H1 (cell line): ENCODE data around the gene SECISBP2. TPM values are rescaled to one million over a fixed set of nuclear protein-coding genes. Genes with fewer than 3 reads are reported as not detected.

Experiments used
- CTCF ChIA-PET: fragments of 300-600 bp; sonication (Branson Sonifier 250); formaldehyde crosslinking; loops from one replicate; lab custom pipeline; 2021; ENCODE audit not compliant: partially characterized antibody; lab: Charles Lee
- POLR2A ChIA-PET: fragments of 300-600 bp; sonication (Branson Sonifier 250); formaldehyde crosslinking; loops from one replicate; lab custom pipeline; 2021; ENCODE audit warnings: inconsistent platforms; ENCODE audit not compliant: partially characterized antibody; lab: Charles Lee
- DNase-seq, 2 experiments: peaks; one replicate each; pipeline versions ENCODE4 v3.0.0 to v3.0.0-alpha.2; 2010 to 2022; ENCODE audit warnings: low spot score in 2 of 2, low read depth in 1 of 2, mixed read lengths in 1 of 2
- FAIRE-seq: peaks from 2 replicates; lab custom pipeline; 2011; peaks lifted over from hg19 to GRCh38; lab: Jason Lieb, UNC
- H2AFZ ChIP-seq: 2 replicates; pipeline ENCODE4 v1.8.1; 2012; ENCODE audit warnings: low read length, inconsistent platforms
- H2AK5ac ChIP-seq: 2 replicates; pipeline ENCODE4 v1.6.1; 2013; ENCODE audit warnings: low read depth, low read length
- H2BK120ac ChIP-seq: replicated peaks from 2 replicates; pipeline ENCODE3; 2013; ENCODE audit warnings: low read depth, low read length, inconsistent platforms
- H2BK12ac ChIP-seq: 2 replicates; pipeline ENCODE4 v1.6.1; 2013; ENCODE audit warnings: low read depth, low read length
- H2BK15ac ChIP-seq: 2 replicates; pipeline ENCODE4 v1.6.1; 2013; ENCODE audit warnings: low read length
- H2BK20ac ChIP-seq: 2 replicates; pipeline ENCODE4 v1.6.1; 2013; ENCODE audit warnings: low read length
- H2BK5ac ChIP-seq: 2 replicates; pipeline ENCODE4 v1.6.1; 2013; ENCODE audit warnings: low read depth, low read length
- H3K14ac ChIP-seq: 2 replicates; pipeline ENCODE4 v1.6.1; 2013; ENCODE audit warnings: inconsistent platforms; ENCODE audit not compliant: insufficient read length
- H3K18ac ChIP-seq: 2 replicates; pipeline ENCODE4 v1.6.1; 2013; ENCODE audit warnings: low read length; ENCODE audit errors: extremely low read depth
- H3K23ac ChIP-seq: 2 replicates; pipeline ENCODE4 v1.6.1; 2013; ENCODE audit warnings: inconsistent platforms; ENCODE audit not compliant: insufficient read length
- H3K23me2 ChIP-seq: 2 replicates; pipeline ENCODE4 v1.6.1; 2013; ENCODE audit warnings: low read depth, low read length
- H3K27ac ChIP-seq: 2 replicates; pipeline ENCODE4 v1.6.1; 2011; ENCODE audit warnings: low read depth, low read length, inconsistent platforms
- H3K27me3 ChIP-seq, 4 experiments: replicated peaks in 1 of 4; 1 replicate in 1 of 4; 2 replicates in 3 of 4; pipeline versions ENCODE4 v1.6.1 to v1.8.1; 2011 to 2013; ENCODE audit warnings: low read length in 3 of 4, mild to moderate bottlenecking in 3 of 4, inconsistent platforms in 2 of 4, mixed read lengths in 2 of 4, moderate library complexity in 1 of 4; ENCODE audit not compliant: control insufficient read depth in 3 of 4, insufficient read depth in 3 of 4; ENCODE audit errors: extremely low read depth in 1 of 4
- H3K36me3 ChIP-seq, 4 experiments: 2 replicates each; pipeline versions ENCODE4 v1.6.1 to v1.8.1; 2011 to 2013; ENCODE audit warnings: mild to moderate bottlenecking in 4 of 4, low read length in 3 of 4, moderate library complexity in 2 of 4, control low read depth in 1 of 4, inconsistent platforms in 1 of 4; ENCODE audit not compliant: insufficient read depth in 4 of 4, control insufficient read depth in 2 of 4
- H3K4ac ChIP-seq: replicated peaks from 2 replicates; pipeline ENCODE3; 2013; ENCODE audit warnings: low read length, low read depth, mixed read lengths, inconsistent platforms; ENCODE audit not compliant: insufficient read length
- H3K4me1 ChIP-seq, 4 experiments: replicated peaks in 1 of 4; 1 replicate in 1 of 4; 2 replicates in 3 of 4; pipeline versions ENCODE4 v1.6.1 to v1.8.1; 2011 to 2013; ENCODE audit warnings: low read length in 3 of 4, inconsistent platforms in 2 of 4, mixed read lengths in 1 of 4; ENCODE audit not compliant: insufficient read depth in 4 of 4, control insufficient read depth in 3 of 4
- H3K4me2 ChIP-seq, 2 experiments: 2 replicates each; pipeline versions ENCODE4 v1.6.1 to v1.8.1; 2011 to 2013; ENCODE audit warnings: low read depth in 2 of 2, low read length in 2 of 2, control low read depth in 1 of 2, inconsistent platforms in 1 of 2, mild to moderate bottlenecking in 1 of 2; ENCODE audit not compliant: insufficient read depth in 1 of 2
- H3K4me3 ChIP-seq, 4 experiments: fragments of 200-600, 300-600 bp in 1 of 4; sonication (generic), shearing (Covaris generic), sonication (Bioruptor Twin) in 1 of 4; 2 replicates each; pipeline versions ENCODE4 v1.5.1 to v1.8.1; 2011 to 2016; ENCODE audit warnings: low read length in 4 of 4, low read depth in 3 of 4, control low read depth in 2 of 4, inconsistent platforms in 2 of 4, mild to moderate bottlenecking in 2 of 4, mixed read lengths in 1 of 4, moderate library complexity in 1 of 4; ENCODE audit not compliant: insufficient read depth in 2 of 4; ENCODE audit errors: extremely low read depth in 1 of 4
- H3K56ac ChIP-seq: replicated peaks from 2 replicates; pipeline ENCODE3; 2013; ENCODE audit warnings: low read depth, mild to moderate bottlenecking, mixed read lengths, low read length, inconsistent platforms; ENCODE audit not compliant: insufficient read length
- H3K79me1 ChIP-seq: 2 replicates; pipeline ENCODE4 v1.6.1; 2013; ENCODE audit warnings: low read depth, low read length, control low read depth
- H3K79me2 ChIP-seq, 2 experiments: 2 replicates each; pipeline versions ENCODE4 v1.6.1 to v1.8.1; 2012 to 2013; ENCODE audit warnings: low read length in 2 of 2, mild to moderate bottlenecking in 2 of 2, inconsistent platforms in 1 of 2; ENCODE audit not compliant: insufficient read depth in 2 of 2, control insufficient read depth in 1 of 2
- H3K9ac ChIP-seq, 4 experiments: replicated peaks in 1 of 4; 1 replicate in 1 of 4; 2 replicates in 3 of 4; pipeline versions ENCODE4 v1.6.1 to v1.8.1; 2011 to 2013; ENCODE audit warnings: low read depth in 3 of 4, low read length in 3 of 4, control low read depth in 2 of 4, mild to moderate bottlenecking in 2 of 4, moderate library complexity in 2 of 4, inconsistent platforms in 1 of 4; ENCODE audit errors: extremely low read depth in 1 of 4
- H3K9me3 ChIP-seq, 2 experiments: 2 replicates each; pipeline versions ENCODE4 v1.6.1 to v1.8.1; 2012 to 2013; ENCODE audit warnings: mild to moderate bottlenecking in 2 of 2, moderate library complexity in 2 of 2, control low read depth in 1 of 2, inconsistent platforms in 1 of 2, low read depth in 1 of 2, low read length in 1 of 2, mixed read lengths in 1 of 2; ENCODE audit not compliant: insufficient read depth in 2 of 2
- H4K20me1 ChIP-seq, 2 experiments: replicated peaks in 1 of 2; 2 replicates each; pipeline versions ENCODE3 to v1.8.1; 2011 to 2013; ENCODE audit warnings: inconsistent platforms in 2 of 2, low read length in 2 of 2, mild to moderate bottlenecking in 1 of 2; ENCODE audit not compliant: insufficient read depth in 2 of 2, control insufficient read depth in 1 of 2
- H4K5ac ChIP-seq: 2 replicates; pipeline ENCODE4 v1.6.1; 2013; ENCODE audit warnings: low read length, low read depth, mixed read lengths, inconsistent platforms; ENCODE audit not compliant: insufficient read length
- H4K8ac ChIP-seq: 2 replicates; pipeline ENCODE4 v1.8.0; 2013; ENCODE audit warnings: mild to moderate bottlenecking, moderate library complexity, low read length, inconsistent platforms; ENCODE audit not compliant: insufficient read depth; ENCODE audit errors: extremely low read depth
- H4K91ac ChIP-seq: replicated peaks from 2 replicates; pipeline ENCODE3; 2013; ENCODE audit warnings: low read length, mixed read lengths, inconsistent platforms; ENCODE audit not compliant: insufficient read length
- ATF2 ChIP-seq: IDR thresholded peaks from 2 replicates; pipeline ENCODE4 v1.6.1; 2012; ENCODE audit warnings: low read length, inconsistent platforms
- NANOG ChIP-seq: IDR thresholded peaks from 2 replicates; pipeline ENCODE4 v1.6.1; 2011; ENCODE audit warnings: low read length, low read depth, mild to moderate bottlenecking, inconsistent platforms; ENCODE audit not compliant: insufficient read depth, poor library complexity, severe bottlenecking
- WGBS, 2 experiments: shearing (Covaris generic) in 1 of 2; methylation state at CpG; one replicate each; pipeline versions ENCODE4 v1.1.6 to v1.1.7; 2013 to 2015; ENCODE audit warnings: low lambda C conversion rate in 2 of 2, mixed read lengths in 2 of 2, inconsistent platforms in 1 of 2, low coverage in 1 of 2, missing lambda C conversion rate in 1 of 2; ENCODE audit not compliant: insufficient replicate concordance in 2 of 2, insufficient coverage in 1 of 2, insufficient read length in 1 of 2; ENCODE audit errors: extremely low coverage in 1 of 2, missing lambda C conversion rate in 1 of 2; 5-methylcytosine and 5-hydroxymethylcytosine counted together
- polyA plus RNA-seq, 7 experiments: library from polyadenylated mRNA; depleted of rRNA in 3 of 7; stranded (reverse) in 5 of 7; unstranded in 2 of 7; fragments of >200 nt in 5 of 7; fragments of 200-250 nt in 2 of 7; gene quantifications; 1 replicate in 5 of 7; 2 replicates in 1 of 7; 4 replicates in 1 of 7; pipeline versions ENCODE4 v1.2.1 to v1.2.3, GENCODE V29; 2011 to 2013; ENCODE audit warnings: missing spikeins in 2 of 7, mixed read lengths in 2 of 7
- total RNA-seq: library from RNA; stranded (reverse); fragmentation: NEBNext Ultra II Directional; extraction: Animal tissue kit (Norgen Biotek cat#: 25700); gene quantifications from 2 replicates; pipeline ENCODE4 v1.2.1, GENCODE V29; 2021

SECISBP2 gene
- total and polyA plus RNA-seq, 2 of the 8 experiments (the other 6 are each of a cell fraction or from before 2014, with no cell fraction given), result 39.0 to 61.7 TPM

GRCh38 chr9:89309166-89309565, 9.1 kb upstream of the SECISBP2 start:
- H2BK12ac ChIP-seq, result no peak overlapping the region; the same call in 1 of the 2 replicates
- H2BK20ac ChIP-seq, result no peak overlapping the region
- H4K8ac ChIP-seq, result no peak overlapping the region
- H3K14ac ChIP-seq, result no peak overlapping the region
- no peak overlapping the region for H4K91ac ChIP-seq
- H3K23ac ChIP-seq, result no peak overlapping the region
- H4K20me1 ChIP-seq, result peaks cover 12 to 22% of the 10 kb centered on the region in 2 experiments
- TF ChIP-seq NANOG, result no peak
- no peak for TF ChIP-seq ATF2
- no peak overlapping the region for H2BK15ac ChIP-seq
- H3K36me3 ChIP-seq, result peaks cover 0 to 25% (median 0%) of the 10 kb centered on the region in 4 experiments; a peak in 2 of 8 replicates
- H3K4me1 ChIP-seq, result peaks cover 0 to 6% (median 3%) of the 10 kb centered on the region in 4 experiments; a peak in 5 of 7 replicates
- H3K79me2 ChIP-seq, result peaks cover 30 to 37% of the 10 kb centered on the region in 2 experiments
- H3K9ac ChIP-seq, result no peak overlapping the region
- H3K56ac ChIP-seq, result no peak overlapping the region
- H3K4ac ChIP-seq, result no peak overlapping the region
- 0 out of 2 replicates have a peak, but pooled peaks cover 2% of the 10 kb centered on the region for H3K23me2 ChIP-seq
- no peak for DNase-seq
- WGBS, 2 experiments, result 89% methylated on average over 6 of the region's 6 CpGs; no CpG with 5 or more reads in 1 of the 2 experiments
- H3K9me3 ChIP-seq, result no peaks in the 10 kb centered on the region
- ChIA-PET POLR2A (interaction anchor here (0.6 to 2.2 kb wide), 3 partner anchors 9 to 175 kb away, joined by 3 to 13 read pairs (median 3); no protein-coding TSS in a partner anchor), CTCF (no interaction called here)
- no peaks in the 10 kb centered on the region for H3K27me3 ChIP-seq
- no peak overlapping the region for H4K5ac ChIP-seq
- H3K4me2 ChIP-seq, result peak overlapping the region; percentile 63 to 87; a peak in 3 of 4 replicates
- no peak overlapping the region for H3K18ac ChIP-seq
- no peak overlapping the region for H2AK5ac ChIP-seq
- H2BK5ac ChIP-seq, result no peak overlapping the region
- H3K27ac ChIP-seq, result no peak overlapping the region
- H2BK120ac ChIP-seq, result no peak overlapping the region
- no peak overlapping the region for H2AFZ ChIP-seq
- no peak for FAIRE-seq
- H3K79me1 ChIP-seq, result peaks cover 3% of the 10 kb centered on the region; the same call in 1 of the 2 replicates
- H3K4me3 ChIP-seq, result peak overlapping the region in 1 of 4 experiments; percentile 100; a peak in 1 of 8 replicates
